Ramos (cell line): ENCODE data around the gene PDZD7.

Experiments used
- in situ Hi-C: fragments of 300-500 bp; cut with MboI; formaldehyde crosslinking; loops from one replicate; pipeline ENCODE4 v1.14.3; 2022; ENCODE audit warnings: low sequenced_read_pairs; ENCODE audit not compliant: unreplicated experiment

Gene PDZD7

DNA sequence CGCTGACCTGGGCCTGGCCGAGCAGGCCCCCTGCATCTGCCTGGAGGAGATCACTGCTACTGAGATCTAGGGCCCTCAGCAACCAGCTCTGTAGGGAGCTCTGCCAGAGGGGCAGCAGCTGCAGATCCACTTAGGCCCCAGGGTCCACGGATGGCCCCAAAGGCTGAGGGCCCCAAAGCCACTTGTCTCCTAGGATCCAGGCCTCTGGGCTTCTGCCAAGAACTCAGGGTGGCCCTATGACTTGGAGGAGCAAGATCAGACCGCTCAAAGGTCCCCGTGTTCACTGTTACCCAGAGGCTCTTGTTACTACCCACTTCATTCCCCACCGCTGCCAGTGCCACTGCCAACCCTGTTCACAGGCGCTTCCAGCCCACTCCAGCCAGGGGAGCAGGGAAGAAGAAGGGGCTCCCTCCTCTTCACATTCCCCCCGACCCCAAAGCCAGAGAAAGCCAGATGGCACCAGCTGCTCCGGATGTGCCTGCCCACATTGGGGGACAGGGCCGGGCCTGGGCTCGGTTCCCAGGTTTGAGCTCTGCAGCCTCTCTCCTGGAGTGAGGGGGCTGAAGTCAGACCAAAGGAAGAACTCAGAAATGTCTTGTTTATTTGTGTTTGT is 23.7 kb downstream of the PDZD7 start:
- in situ Hi-C loops: no loop called here

DNA sequence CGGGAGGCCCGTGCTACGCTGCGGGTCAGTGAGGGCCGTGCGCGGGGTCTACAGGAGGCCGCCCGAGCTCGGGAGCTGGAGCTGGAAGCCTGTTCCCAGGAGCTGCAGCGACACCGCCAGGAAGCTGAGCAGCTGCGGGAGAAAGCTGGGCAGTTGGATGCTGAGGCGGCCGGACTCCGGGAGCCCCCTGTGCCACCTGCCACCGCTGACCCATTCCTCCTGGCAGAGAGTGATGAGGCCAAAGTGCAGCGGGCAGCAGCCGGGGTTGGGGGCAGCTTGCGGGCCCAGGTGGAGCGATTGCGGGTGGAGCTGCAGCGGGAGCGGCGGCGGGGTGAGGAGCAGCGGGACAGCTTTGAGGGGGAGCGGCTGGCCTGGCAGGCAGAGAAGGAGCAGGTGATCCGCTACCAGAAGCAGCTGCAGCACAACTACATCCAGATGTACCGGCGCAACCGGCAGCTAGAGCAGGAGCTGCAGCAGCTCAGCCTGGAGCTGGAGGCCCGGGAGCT is 24.3 kb downstream of the PDZD7 start:
- in situ Hi-C loops: no loop called here

DNA sequence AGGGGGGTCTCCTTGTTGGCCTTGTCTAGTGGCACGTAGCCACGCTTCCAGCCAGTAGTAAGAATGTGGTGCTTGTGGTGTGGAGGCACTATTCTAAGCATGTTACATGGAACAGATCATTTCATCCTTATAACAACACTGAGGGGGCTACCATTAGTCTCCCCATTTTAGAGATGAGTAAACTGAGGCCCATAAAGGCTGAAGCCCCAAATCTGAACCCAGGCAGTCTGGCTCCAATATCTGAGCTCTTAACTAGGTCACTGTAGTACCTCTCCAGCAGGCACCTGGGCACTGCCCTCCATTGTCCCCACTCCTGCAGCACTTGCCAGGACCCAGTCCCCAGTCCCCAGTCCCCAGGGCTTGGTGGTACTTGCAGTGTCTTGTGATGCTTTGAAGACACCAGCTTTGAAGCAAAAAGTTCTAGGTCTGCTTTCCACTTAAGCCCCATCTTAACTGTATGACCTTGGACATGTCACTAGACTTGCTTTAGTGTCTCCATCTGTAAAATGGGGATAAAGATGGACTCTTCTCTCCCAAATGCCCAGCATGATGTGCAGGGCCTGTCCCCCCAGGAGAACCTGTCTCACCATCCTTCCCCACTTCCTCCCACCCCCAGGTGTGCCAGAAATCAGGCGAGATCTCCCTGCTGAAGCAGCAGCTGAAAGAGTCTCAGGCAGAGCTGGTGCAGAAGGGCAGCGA is 24.9 kb downstream of the PDZD7 start:
- in situ Hi-C loops: no loop called here

DNA sequence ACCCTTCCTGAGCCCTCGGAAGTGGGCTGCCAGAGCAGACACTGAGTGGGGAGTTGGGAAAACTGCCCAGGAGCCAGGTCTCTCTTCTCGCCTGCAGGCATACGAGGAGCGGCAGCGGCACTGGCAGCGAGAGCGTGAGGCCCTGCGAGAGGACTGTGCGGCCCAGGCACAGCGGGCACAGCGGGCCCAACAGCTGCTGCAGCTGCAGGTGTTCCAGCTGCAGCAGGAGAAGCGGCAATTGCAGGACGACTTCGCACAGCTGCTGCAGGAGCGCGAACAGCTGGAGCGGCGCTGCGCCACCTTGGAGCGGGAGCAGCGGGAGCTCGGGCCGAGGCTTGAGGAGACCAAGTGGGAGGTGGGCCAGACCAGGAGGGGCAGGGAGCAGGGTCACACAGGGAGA is 25.6 kb downstream of the PDZD7 start:
- in situ Hi-C loops: no loop called here

DNA sequence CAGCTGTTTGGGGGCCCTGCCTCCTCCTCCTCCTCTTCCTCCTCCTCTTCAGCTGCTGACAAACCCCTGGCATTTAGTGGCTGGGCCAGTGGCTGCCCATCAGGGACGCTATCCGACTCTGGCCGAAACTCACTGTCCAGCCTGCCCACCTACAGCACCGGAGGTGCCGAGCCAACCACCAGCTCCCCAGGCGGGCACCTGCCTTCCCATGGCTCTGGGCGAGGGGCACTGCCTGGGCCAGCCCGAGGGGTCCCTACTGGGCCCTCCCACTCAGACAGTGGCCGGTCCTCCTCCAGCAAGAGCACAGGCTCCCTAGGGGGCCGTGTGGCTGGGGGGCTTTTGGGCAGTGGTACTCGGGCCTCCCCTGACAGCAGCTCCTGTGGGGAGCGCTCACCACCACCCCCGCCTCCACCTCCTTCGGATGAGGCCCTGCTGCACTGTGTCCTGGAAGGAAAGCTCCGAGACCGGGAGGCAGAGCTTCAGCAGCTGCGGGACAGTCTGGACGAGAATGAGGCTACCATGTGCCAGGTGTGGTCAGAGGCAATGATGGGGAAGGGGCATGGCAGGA is 27.2 kb downstream of the PDZD7 start:
- in situ Hi-C loops: no loop called here

DNA sequence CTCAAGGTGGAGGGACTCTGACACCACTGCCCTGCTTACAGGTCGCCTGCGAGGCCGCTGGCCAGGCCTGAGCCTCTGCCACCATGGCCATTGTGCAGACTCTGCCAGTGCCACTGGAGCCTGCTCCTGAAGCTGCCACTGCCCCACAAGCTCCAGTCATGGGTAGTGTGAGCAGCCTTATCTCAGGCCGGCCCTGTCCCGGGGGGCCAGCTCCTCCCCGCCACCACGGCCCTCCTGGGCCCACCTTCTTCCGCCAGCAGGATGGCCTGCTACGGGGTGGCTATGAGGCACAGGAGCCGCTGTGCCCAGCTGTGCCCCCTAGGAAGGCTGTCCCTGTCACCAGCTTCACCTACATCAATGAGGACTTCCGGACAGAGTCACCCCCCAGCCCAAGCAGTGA is 28.5 kb downstream of the PDZD7 start:
- in situ Hi-C loops: no loop called here

DNA sequence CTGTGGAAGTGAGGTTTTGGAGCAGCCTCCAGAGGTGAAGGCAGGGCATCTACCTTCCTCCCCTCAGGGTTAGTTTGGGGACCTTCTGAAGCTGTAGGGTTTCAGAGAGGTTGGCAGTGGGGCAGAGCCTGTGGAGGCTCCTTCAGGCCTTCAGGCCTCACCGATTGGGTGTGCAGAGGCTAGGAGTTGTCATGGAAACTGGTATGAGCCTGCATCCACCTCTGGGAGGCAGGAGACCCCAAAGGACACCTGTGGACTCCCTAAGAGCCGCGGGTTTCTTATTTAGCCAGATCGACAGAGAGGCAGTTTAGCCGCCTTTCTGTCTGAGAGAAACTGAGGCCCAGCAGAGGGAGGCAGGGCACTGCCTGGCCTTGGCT is 29.3 kb downstream of the PDZD7 start:
- in situ Hi-C loops: no loop called here

DNA sequence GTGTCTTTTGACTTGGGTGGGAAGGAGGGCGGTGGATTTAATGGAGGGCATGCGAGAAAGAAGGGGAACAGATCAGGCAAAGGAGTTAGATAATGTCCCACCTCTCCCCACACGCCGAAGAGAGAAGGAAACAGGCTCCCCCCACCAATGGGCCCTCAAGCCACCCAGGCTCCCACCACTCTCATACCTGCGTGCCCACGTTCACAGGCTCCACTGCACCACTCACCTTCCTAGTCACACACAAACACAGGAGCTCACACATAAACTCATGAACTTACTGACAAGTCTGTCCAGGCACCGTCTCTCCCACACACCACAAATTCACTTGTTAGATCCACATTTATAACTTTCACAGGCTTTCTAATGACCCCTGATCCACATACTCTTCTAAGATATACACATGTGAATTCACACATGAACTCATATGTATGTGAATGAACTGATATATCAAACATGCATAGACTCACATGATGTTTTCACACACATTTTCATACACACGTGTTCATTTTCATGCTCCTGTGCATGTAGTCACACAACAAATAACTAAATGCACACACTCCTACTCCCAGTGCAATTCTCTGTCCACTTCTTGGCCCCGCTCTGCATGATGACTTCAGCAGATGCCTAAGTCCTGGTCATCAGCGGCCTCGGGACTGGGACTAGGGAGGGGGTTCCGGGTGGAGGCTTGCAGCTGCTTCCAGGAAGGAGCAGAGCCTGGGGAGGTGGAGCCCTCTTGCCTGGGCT is 29.8 kb downstream of the PDZD7 start:
- in situ Hi-C loops: no loop called here

DNA sequence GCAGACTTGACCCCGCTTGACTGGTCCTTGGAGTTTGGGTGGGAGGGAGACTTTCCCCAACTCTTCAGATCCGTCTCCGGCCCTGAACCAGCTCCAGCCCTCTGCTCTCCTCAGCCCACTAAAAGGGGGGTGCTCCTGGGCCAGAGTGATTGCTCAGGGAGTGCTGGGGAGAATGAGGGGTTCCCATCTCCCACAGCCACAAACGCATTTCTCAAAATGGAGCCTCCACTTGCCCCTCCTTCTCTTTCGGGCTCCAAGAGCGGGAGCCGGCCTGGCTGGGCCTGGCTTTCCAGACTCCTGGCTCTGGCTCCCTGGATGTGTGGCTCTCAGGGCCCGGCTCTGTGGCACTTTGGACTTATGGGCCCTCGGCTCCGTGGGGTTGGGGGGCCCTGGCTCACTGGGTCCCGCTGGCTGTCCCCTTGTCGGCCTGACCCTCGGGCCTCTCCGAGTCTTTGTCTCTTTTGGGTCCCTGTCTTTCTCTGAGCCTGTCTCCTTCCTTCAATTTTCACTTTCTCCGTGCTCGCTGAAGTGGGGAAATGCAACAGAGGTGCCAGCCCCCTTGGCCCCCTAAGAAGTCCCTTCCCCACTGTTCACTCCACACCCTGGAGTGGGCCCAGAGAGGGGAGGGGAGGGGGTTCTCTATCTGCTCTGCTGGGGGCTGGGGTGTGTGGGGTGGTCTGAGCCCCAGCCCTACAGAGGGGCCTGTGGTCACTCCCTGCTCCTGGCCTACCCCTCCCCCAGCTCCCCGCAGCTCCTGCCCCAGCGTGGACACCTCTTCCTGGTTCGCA is 30.6 kb downstream of the PDZD7 start:
- in situ Hi-C loops: no loop called here

DNA sequence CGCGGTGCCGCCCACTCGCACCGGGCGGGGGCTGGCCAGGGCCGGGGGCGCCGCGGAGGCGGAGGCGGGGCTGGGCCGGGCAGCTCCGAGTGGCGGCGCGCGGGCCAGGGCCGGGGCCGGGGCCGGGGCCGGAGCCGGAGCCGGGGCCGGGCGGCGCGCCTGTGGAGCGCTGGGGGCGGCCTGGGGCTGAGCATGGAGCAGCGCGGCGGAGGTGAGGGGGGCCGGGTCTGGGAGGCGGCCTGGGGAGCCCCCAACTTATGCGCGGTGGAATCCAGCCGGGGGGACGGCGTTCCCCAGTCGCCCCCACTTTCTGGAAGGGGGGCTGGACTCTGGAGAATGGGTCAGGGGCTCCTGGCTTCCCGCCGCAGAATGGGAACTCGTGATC is 31.2 kb downstream of the PDZD7 start, which contains the start of gene LZTS2:
Gene LZTS2, plus strand, starts transcription at position 67 of the 385 bp plus-strand sequence. CDS start 2,731 bp downstream, outside the sequence.
- in situ Hi-C loops: no loop called here

DNA sequence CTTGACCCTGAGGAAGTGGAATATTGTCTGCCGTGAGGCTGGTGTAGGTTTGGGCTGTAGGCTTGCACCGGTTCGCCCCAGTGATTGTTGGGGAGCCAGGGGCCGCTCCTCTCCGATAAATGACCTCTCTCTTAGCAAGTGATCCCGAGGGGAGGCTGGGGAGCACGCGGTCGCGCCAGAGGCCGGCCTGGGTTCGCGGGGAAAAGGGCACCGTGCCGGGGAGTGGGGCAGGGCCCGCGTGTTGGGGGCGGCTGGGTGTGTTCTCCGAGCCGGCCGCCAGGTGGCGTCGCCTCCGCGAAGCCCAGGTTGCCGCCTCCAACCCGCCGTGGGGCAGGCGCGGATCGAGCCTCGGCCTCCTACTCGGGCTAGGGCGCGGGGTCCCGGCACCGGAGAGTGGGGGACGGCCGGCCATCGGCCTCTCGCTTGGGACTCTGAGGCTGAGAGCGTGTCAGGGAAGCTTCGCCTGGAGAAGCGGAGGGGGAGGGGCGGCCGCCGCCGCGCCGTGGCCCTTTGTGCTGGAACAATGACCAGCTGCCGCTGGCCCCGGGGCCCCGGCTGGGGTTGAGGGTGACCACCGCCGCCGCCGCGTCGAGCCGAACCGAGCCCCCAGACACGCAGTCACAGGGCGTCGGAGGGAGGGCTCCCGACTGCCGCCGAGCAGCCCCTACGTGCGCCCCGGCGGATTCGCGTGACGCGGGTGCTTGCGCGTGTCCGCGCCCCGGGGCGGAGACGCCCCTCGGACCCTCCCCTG is 31.8 kb downstream of the PDZD7 start:
- in situ Hi-C loops: no loop called here

DNA sequence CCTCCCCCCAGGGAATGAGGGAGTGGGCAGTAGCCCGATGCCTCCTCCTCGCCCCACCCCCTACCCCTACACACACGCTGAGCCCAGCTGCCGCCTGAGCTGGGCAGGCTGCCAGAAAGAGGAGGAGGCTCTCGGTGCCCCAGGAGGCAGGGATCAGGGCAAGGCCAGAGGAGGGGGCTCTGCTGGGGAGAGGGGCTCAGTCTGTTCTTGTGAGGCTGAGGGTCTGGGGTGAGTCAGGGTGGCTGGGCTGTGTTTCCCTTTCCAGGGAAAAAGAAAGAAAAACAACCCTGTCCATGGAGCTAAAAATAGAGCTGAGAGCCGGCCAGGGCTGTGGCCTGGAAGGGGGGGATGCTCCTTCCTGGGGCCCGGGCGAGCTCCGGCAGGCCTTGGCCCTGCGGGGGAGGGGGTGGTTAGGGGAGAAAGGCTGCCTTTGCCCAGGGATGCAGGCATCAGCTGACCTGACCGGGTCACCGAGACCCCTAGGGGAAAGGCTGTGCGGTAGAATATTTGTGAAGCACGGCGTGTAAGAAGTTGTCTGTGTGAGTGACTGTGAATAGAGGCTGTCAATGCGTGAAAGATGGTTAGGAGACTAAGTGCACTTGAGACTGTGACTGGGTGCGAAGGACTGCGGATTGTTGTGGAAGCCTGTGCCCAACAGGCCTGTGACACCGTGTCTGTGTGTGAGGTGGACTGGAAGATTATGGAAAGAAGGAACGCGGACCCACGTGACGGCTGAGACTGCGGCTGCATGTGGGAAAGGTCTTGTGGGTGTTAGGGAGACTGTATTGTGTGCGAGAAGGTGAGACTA is 32.5 kb downstream of the PDZD7 start:
- in situ Hi-C loops: no loop called here

DNA sequence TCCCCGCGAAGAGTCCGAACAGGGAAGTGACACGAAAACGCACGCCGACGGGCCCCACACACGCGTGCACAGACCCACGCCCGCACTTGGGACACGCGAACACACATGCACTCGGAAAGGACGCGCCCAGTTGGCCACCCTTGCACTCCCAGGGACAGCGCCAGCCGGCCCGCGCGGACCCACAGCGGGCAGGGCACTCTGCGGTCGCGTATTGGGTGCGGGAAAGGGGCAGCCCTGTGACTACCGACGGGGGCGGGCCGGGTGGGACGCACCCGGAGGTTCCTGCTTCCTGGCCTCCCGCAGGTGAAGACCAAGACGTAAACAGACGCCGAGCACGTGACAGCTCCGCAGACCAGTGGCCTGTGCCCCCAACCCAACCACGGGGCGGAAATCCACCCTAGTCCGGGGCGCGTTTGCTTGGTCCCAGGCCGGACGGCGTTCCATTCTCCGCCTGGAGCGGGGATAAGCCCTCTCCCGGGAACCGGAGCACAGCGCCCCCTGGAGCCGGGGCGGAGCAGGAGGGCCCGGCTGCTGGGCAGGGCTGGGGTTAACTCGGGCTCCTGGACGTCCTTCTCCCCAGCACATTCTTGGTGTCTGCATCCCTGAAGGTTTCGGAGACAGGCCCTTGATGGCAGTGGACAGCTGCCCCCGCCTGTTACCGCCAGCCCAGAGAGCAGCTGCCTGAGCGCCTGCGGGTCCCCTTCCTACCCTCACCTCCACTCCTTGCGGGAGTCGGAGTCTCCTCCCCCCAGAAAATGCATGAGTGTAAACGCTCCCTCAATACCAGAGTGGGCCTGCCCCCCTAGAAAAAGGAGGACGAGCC is 33.4 kb downstream of the PDZD7 start:
- in situ Hi-C loops: no loop called here

DNA sequence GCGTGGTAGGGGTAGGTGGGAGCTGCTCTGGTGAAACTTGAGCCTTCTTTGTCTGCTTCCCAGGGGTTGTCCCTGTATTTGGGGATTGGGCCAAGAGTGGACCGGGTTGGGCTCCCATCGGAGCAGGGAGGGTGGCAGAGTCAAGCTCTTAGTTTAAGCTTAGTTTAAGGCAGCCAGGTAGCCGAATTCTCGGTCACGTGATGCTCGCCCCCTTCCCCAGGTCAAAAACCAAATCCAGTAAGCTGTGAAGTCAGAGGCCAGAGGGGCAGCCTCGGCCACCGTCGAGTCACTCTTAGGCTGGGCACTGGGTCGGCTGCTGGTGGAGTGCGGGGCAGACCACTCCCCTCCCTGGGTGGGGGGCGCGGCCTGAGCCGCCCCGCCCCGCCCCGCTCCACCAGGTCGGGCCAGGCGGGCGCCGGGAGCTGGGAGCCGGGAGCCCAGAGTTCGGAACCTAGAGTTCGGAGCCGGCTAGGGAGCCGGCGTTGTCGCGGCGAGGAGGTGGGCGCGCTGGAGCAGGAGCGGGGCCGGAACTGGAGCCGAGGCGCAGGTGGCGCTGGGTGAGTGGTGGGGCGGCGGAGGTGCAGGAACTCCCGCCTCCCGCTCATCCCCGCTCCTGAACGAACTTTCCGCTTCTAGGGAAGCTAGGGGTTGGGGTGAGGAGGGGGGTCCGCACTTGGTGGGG is 34.1 kb downstream of the PDZD7 start:
- in situ Hi-C loops: no loop called here

DNA sequence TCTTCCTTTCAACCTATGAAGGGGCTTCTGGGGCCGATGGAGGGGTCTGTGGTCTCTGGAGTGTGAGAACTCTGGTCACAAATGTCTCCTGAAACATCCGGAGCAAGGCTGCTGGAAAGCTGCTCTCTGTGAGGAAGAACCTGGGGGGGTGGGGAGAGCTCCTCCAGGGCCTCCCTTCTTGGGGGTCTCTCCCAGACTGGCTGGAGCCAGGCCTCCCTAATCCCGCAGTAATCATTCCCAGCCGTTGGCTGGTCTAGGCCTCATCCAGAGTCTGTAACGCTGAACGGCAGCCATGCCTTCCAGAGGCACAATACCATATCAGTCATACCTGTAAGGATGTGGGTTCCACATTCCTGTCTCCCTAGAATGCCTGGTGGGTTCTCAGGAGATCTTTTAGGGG is 35.7 kb downstream of the PDZD7 start:
- in situ Hi-C loops: no loop called here

DNA sequence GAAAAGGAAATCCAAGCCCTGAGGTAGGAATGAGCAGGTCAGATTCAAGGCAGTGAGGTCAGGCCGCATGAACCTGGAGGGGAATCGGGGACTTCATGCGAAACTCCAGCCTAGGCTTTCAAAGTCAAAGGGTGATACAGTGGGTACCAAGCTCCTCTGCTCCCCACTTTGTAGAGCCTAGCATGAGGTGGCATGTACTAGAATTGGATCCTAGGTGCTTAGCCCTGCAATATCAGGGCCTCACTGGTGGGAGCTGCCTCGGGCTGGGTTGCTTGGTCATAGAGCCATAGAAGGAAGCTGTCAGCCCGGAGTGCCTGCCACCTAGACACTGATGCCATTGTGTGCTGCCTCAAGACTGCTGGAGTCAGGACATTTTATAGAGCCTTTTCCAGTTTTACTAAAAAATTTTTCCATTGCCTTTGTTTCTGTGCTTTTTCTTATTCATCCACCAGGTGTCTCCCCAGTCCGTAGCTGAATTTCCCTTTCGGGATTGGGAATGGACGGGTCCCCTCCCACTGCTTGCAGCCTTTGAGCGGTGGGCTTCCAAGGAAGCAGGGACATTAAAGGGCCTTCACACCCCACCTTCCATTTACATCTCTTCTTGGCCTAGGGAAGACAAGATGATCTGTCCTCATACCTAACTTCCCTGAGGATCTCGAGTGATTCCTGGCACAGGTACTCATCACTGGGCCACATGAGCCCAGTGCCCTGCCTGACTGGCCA is 36.8 kb downstream of the PDZD7 start:
- in situ Hi-C loops: no loop called here

DNA sequence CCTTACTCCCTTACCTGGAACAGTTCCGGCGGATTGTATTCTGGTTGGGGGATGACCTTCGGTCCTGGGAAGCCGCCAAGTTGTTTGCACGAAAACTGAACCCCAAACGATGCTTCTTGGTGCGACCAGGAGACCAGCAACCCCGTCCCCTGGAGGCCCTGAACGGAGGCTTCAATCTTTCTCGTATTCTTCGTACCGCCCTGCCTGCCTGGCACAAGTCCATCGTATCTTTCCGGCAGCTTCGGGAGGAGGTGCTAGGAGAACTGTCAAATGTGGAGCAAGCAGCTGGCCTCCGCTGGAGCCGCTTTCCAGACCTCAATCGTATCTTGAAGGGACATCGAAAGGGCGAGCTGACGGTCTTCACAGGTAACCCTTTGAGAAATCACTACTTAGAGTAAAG is 41.8 kb downstream of the PDZD7 start:
- in situ Hi-C loops: no loop called here
